ENCODE data around the gene KRT14.

- TF ChIP-seq, protein P1, sequence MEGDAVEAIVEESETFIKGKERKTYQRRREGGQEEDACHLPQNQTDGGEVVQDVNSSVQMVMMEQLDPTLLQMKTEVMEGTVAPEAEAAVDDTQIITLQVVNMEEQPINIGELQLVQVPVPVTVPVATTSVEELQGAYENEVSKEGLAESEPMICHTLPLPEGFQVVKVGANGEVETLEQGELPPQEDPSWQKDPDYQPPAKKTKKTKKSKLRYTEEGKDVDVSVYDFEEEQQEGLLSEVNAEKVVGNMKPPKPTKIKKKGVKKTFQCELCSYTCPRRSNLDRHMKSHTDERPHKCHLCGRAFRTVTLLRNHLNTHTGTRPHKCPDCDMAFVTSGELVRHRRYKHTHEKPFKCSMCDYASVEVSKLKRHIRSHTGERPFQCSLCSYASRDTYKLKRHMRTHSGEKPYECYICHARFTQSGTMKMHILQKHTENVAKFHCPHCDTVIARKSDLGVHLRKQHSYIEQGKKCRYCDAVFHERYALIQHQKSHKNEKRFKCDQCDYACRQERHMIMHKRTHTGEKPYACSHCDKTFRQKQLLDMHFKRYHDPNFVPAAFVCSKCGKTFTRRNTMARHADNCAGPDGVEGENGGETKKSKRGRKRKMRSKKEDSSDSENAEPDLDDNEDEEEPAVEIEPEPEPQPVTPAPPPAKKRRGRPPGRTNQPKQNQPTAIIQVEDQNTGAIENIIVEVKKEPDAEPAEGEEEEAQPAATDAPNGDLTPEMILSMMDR (IDR thresholded peaks at IDR 0.05), result no peak
- TF ChIP-seq POLR2A (IDR thresholded peaks at IDR 0.05; ENCODE audit: low read depth), result no peak
Measured at GRCh38 chr17:41632482-41633105, 45.9 kb upstream of the KRT14 start.
